DND-41 (cell line): Measurements from ENCODE around the gene EXOC4.

ENCODE experiments used
- ATAC-seq: fragments of 200-7000 bp; cut with Tn5 transposase; 3 replicates; pipeline ENCODE4 v1.9.1; 2021; ENCODE audit warnings: low read depth; ENCODE audit not compliant: insufficient read depth
- DNase-seq: peaks from one replicate; pipeline ENCODE4 v3.0.0-alpha.2; 2020
- H2AFZ ChIP-seq: 2 replicates; pipeline ENCODE4 v1.6.0; 2012; ENCODE audit warnings: low read depth, low read length
- H3K27ac ChIP-seq: 2 replicates; pipeline ENCODE4 v1.5.1; 2012; ENCODE audit warnings: low read length, inconsistent platforms
- H3K27me3 ChIP-seq: fragments of 200-600 bp; sonication (generic); 2 replicates; pipeline ENCODE4 v1.6.0; 2012; ENCODE audit warnings: low read length, mild to moderate bottlenecking, inconsistent platforms; ENCODE audit not compliant: insufficient read depth, poor library complexity
- H3K36me3 ChIP-seq: 2 replicates; pipeline ENCODE4 v1.5.1; 2012; ENCODE audit warnings: low read length, inconsistent platforms; ENCODE audit not compliant: insufficient read depth
- H3K4me1 ChIP-seq: 2 replicates; pipeline ENCODE4 v1.5.1; 2012; ENCODE audit warnings: mild to moderate bottlenecking, low read length; ENCODE audit not compliant: insufficient read depth
- H3K4me2 ChIP-seq: 2 replicates; pipeline ENCODE4 v1.6.0; 2012; ENCODE audit warnings: mild to moderate bottlenecking, moderate library complexity, low read length, inconsistent platforms; ENCODE audit not compliant: insufficient read depth
- H3K4me3 ChIP-seq, 2 experiments: fragments of 200-600 bp in 1 of 2; shearing (Covaris generic) in 1 of 2; 2 replicates each; pipeline ENCODE4 v1.5.1; 2012 to 2016; ENCODE audit warnings: inconsistent platforms in 2 of 2, low read length in 2 of 2, mild to moderate bottlenecking in 2 of 2, low read depth in 1 of 2, moderate library complexity in 1 of 2
- H3K79me2 ChIP-seq: 2 replicates; pipeline ENCODE4 v1.6.0; 2012; ENCODE audit warnings: low read length, inconsistent platforms; ENCODE audit not compliant: insufficient read depth
- H3K9ac ChIP-seq: 2 replicates; pipeline ENCODE4 v1.6.0; 2012; ENCODE audit warnings: low read depth, mild to moderate bottlenecking, inconsistent platforms, low read length, moderate library complexity
- H3K9me3 ChIP-seq: 2 replicates; pipeline ENCODE4 v1.5.1; 2012; ENCODE audit warnings: low read length, moderate library complexity, mild to moderate bottlenecking, inconsistent platforms; ENCODE audit not compliant: insufficient read depth, severe bottlenecking
- H4K20me1 ChIP-seq: 2 replicates; pipeline ENCODE4 v1.6.0; 2012; ENCODE audit warnings: low read length; ENCODE audit not compliant: insufficient read depth
- CTCF ChIP-seq: IDR thresholded peaks from 2 replicates; pipeline ENCODE4 v1.5.1; 2012; ENCODE audit warnings: borderline replicate concordance, low read length, moderate library complexity, mild to moderate bottlenecking; ENCODE audit not compliant: poor library complexity, severe bottlenecking; ENCODE audit errors: extremely low read depth
- EZH2 ChIP-seq: IDR thresholded peaks from 3 replicates; pipeline ENCODE4 v1.6.1; 2012; ENCODE audit warnings: borderline replicate concordance, low read depth, mild to moderate bottlenecking, moderate library complexity, low read length, inconsistent platforms; ENCODE audit not compliant: severe bottlenecking

EXOC4 gene

GRCh38 chr7:133824132-133824531 lies 571.3 kb downstream of the EXOC4 start:
- TF ChIP-seq CTCF (no peak), EZH2 (no peak)
- H4K20me1 ChIP-seq: no peaks in the 10 kb centered on the region
- no peaks in the 10 kb centered on the region for H3K9me3 ChIP-seq
- no peaks in the 10 kb centered on the region for H3K27me3 ChIP-seq
- H3K4me1 ChIP-seq: no peaks in the 10 kb centered on the region
- no peak overlapping the region for H3K27ac ChIP-seq
- no peak overlapping the region for H2AFZ ChIP-seq
- no peak overlapping the region for H3K4me3 ChIP-seq
- peaks cover 7% of the 10 kb centered on the region for H3K36me3 ChIP-seq
- H3K9ac ChIP-seq: no peak overlapping the region
- no peak overlapping the region for H3K4me2 ChIP-seq
- H3K79me2 ChIP-seq: no peaks in the 10 kb centered on the region
- DNase-seq (no peak), ATAC-seq (no peak)

- Histone ChIP-seq H3K9ac (no peak overlapping the region), H3K79me2 (no peaks in the 10 kb centered on the region), H3K27ac (no peak overlapping the region), H3K4me1 (no peaks in the 10 kb centered on the region), H2AFZ (no peak overlapping the region), H3K4me3 (no peak overlapping the region), H3K27me3 (no peaks in the 10 kb centered on the region), H3K4me2 (no peak overlapping the region), H3K36me3 (peaks cover 13% of the 10 kb centered on the region; the same call in 1 of the 2 replicates), H3K9me3 (peaks cover 11% of the 10 kb centered on the region), H4K20me1 (no peaks in the 10 kb centered on the region)
- TF ChIP-seq EZH2 (no peak), CTCF (no peak)
- DNase-seq (no peak), ATAC-seq (no peak)
These were observed 575.1 kb downstream of the EXOC4 start for GRCh38 chr7:133827707-133828623.

GRCh38 chr7:133828906-133829305 lies 576.0 kb downstream of the EXOC4 start:
- ATAC-seq (no peak), DNase-seq (no peak)
- Histone ChIP-seq H4K20me1 (no peaks in the 10 kb centered on the region), H3K79me2 (no peaks in the 10 kb centered on the region), H3K4me2 (no peak overlapping the region), H3K9me3 (peaks cover 11% of the 10 kb centered on the region), H3K9ac (no peak overlapping the region), H2AFZ (no peak overlapping the region), H3K4me3 (no peak overlapping the region), H3K27ac (no peak overlapping the region), H3K4me1 (no peaks in the 10 kb centered on the region), H3K36me3 (peaks cover 13% of the 10 kb centered on the region; the same call in 1 of the 2 replicates), H3K27me3 (no peaks in the 10 kb centered on the region)
- TF ChIP-seq CTCF (no peak), EZH2 (no peak)
